GM18507 (cell line): ENCODE results near the gene VPS13D.
"Not testable (repeated sequence)": the region's sequence is repeated elsewhere in the genome, so short reads cannot be mapped to it uniquely, and the experiment has no call there.

Experiments
- DNase-seq: peaks from one replicate; pipeline ENCODE4 v3.0.0; 2011; ENCODE audit warnings: low read depth; ENCODE audit not compliant: insufficient read length; ENCODE audit errors: extremely low spot score
- FAIRE-seq: peaks from 2 replicates; lab custom pipeline; 2011; peaks lifted over from hg19 to GRCh38; lab: Jason Lieb, UNC

VPS13D gene

DNA sequence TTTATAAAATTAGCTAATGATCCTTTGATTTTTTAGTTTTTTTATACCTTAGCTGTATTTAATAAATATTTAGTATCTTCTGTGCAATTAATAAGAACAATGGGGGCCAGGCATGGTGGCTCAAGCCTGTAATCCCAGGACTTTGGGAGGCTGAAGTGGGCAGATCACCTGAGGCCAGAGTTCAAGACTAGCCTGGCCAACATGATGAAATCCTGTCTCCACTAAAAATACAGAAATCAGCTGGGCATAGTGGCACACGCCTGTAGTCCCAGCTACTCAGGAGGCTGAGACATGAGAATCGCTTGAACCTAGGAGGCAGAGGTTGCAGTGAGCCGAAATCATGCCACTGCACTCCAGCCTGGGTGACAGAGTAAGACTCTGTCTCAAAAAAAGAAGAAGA lies 241.1 kb downstream of the VPS13D start:
- FAIRE-seq = not testable (repeated sequence)

GRCh38 chr1:12472156-12472797 lies 242.4 kb downstream of the VPS13D start:
- DNase-seq = no peak
- no peak for FAIRE-seq

More for the DNA sequence above, 241.1 kb downstream of the VPS13D start:
- DNase-seq = not testable (repeated sequence)

DNA sequence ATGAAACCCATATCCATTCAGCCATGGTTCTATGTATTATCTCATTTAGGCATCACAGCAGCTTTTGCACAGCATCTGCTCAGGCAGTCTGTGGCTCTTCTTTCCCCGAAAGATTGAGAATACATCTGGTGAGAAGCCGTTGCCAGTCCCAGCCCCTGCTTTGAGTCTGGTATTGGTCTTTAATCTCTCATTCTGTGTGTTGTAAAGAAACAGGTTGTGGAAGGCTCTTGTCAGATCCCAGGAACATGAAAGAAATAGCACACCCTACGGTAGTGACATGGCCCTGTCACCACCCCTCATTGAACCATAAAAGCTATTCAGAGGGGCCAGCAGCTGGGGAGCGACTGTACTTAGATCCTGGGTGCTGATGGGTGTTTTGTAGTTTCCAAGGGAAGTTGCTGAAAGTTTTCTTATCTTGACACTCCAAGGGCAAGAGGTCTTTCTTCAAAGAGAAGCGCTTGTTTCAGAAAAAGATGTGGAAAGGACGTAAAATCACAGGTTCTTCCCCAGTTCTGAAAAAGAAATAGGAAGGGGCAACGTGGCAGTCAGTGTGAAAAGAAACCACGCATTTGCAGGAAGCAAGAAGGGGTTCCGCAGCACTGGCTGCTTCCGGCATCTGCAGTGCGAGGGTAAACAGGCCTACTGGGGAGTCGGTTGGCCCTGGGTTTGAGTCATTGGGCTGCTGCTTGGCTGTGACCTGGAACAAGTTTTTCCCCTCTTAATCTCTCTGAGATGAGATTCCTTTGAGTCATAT lies 243.1 kb downstream of the VPS13D start:
- peak; percentile 14 for DNase-seq
- peak; percentile 75 for FAIRE-seq

GRCh38 chr1:12473596-12474362 lies 243.9 kb downstream of the VPS13D start:
- FAIRE-seq (no peak), DNase-seq (no peak)

GRCh38 chr1:12475101-12475500 lies 245.3 kb downstream of the VPS13D start:
- no peak for FAIRE-seq
- DNase-seq = no peak

GRCh38 chr1:12475530-12475934 lies 245.7 kb downstream of the VPS13D start:
- FAIRE-seq (peak; percentile 21), DNase-seq (no peak)

DNA sequence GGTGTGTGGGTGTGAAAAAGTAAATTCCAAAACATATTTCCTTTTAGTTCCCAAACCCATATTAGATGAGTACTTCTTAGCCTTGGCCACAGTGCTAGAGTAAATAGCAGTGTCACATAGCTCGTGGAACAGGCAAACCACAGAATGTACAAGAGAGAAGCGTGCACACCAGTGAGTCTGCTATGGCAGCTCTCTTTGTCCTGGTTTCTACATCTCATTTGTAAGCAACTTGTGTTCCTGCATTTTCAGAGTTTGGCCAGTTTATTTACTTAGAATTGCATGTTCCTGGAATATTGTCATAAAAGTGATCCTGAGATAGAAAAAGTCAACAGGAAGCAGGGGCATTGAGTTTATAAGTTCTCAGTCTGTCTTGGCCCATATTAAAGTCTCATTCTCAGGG lies 246.1 kb downstream of the VPS13D start:
- no peak for DNase-seq
- no peak for FAIRE-seq

DNA sequence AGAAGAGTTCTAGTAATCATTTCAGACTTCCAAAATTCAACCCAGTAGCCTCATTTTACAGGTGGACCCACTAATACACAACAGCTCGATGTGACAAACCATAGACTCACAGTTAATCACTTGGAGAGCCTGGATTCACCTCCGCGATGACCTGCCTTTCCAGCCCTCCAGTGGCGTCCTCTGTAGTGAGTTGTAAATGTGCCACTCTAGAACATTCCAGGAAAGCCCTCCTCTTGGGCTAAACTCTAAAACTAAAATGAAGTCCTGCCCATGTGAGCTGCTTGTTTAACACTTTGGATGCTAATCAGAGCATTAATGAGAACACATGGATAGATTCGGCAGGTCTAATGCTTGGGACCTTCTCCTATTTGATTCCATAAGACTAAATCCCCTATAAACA lies 247.5 kb downstream of the VPS13D start:
- no peak for DNase-seq
- no peak for FAIRE-seq

GRCh38 chr1:12477936-12478611 lies 248.2 kb downstream of the VPS13D start:
- DNase-seq = no peak
- FAIRE-seq = no peak

DNA sequence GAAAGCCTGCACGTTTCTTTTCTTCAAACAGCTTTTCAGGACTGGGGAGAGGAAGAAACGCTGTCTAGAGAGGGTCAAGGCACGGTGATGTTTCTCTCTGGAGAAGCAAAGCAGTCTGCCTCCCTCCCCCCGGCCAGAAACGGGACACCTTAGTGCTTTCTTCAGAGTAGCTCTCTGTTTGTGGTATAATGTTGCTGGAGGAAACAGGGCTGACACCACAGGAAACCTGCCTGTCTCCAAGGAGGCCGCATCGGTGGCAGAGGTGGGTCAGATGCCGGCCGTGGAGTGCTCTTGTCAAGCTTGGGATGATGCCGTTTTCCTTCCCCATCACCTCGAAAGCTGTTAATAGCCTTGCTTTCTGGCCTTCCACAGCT lies 248.8 kb downstream of the VPS13D start:
- FAIRE-seq (no peak), DNase-seq (no peak)

GRCh38 chr1:12479311-12479710 lies 249.5 kb downstream of the VPS13D start:
- no peak for FAIRE-seq

DNA sequence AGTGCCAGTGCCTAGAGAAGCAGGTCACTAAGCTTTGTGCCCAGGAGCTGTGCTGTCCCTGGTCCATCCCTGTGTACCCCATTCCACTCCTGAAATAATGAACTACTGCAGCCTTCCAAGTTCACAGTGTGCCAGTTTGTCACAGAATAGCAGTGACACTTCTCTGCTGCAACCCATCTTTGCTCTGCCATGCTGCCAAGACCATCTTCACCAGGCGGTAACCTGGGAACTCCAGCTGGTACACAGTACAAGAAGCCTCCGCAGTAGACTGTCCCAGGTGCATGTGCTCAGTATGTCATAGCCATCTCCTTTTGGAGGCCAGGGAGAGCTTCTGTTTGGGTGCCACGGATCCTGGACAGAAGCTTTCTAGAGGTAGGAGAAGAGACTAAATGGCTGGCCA lies 250.2 kb downstream of the VPS13D start:
- no peak for DNase-seq
- FAIRE-seq = no peak

More at GRCh38 chr1:12479311-12479710, 249.5 kb downstream of the VPS13D start:
- DNase-seq = no peak

DNA sequence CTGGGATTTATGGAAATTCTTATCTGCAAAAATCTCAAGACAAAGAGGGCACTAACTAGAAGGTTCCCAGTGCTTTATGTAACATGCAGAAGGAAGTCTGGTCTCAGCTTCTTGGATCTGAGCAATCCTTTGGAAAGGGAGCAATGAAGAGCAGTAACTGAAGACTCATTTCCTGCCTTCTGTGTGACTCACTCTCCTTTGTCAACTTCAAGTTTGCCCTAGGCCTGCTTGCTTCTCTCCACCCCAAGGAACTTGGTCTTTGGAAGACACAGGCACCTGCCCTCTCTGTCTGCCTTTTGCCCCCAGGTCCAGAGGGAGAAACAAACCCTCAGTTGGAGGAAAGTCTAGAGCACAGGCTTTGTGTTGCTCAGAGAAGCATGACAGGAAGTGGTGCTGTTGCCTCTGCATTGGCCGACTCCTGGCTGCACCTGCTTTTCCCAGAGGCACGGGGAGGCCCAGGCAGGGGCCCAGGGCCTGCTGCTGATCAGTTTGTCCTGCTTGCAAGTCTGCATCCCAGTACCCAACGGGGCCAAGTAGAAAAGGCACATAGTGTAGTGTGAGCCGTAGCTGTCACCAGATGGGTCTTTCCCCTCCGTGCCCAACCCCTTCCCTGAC lies 251.0 kb downstream of the VPS13D start:
- DNase-seq = peak; percentile 18
- peak; percentile 73 for FAIRE-seq

DNA sequence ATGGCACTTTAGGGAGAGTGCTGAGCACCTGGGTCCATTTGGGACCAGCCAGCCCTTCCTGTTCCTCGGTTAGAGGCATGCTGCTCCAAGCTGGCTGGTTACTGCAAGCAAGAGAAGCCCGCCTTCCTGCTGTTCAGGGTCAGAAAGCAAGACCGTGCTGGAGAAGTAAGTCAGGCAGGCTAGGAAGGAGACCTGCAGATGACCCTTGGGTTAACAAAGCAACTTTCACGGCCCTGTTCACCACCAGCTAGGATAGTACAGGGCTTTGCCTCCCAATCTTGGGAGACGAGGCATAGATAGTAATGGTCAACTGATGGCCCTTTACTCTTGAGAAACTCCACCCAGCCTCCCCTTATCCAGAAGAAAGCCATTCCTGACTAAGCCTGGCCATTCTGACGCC lies 252.1 kb downstream of the VPS13D start:
- DNase-seq = no peak
- FAIRE-seq = no peak

DNA sequence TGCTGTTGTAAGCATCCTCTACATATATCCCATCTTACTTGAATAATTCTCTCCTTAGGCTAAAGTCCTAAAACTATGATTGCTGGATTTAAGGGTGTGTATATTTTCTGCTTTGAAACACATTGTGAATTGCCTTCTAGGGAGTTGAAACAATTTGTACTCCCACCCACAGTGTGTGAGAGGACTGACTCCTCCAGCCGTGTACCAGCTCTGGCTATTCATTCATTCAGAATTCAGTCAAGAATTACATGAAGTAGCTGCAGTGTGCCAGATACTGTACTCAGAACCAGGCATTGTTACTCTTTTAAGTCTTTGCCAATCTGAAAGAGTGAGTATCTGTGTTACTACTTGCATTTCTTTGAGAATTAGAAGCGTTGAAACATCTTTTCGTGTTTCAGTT lies 253.2 kb downstream of the VPS13D start:
- FAIRE-seq (no peak), DNase-seq (no peak)

DNA sequence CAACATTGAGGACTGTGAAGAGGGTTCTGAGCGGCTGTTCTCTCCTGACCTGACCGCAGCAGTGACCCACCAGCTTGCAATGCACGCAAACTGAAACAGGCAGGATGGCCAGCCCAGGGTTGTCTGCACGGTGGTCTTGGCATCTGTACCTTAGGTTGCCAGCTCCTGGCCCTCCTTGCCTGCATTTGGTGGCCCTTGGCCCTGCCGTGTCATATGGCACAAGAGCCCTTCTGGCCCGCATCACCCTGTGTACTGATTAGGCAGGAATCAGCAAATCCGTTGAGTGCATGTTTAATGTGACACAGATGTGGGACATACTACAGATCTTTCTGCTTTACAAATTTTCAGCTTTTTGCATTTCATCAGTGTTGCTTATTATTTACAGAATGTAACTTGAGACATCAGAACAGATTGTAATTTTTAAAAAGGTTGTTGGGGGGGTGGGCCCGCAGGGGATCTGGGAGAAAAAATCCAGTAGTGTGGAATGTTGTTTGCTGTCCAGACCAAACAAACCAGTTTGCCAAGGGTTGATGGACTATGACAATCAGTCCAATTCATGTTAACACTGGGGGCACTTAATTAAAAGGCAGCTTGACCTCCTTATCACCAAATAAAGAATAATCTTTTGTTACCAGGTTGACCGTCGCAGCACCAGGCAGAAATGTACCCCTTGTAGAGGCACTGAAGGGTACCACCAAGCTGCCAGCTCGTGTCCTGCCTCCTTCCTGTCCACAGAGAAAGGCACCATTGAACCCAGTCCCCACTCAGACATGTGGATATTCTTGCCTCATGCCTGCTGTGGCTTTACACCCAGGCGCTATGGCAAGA lies 255.6 kb downstream of the VPS13D start:
- FAIRE-seq (no peak), DNase-seq (no peak)

DNA sequence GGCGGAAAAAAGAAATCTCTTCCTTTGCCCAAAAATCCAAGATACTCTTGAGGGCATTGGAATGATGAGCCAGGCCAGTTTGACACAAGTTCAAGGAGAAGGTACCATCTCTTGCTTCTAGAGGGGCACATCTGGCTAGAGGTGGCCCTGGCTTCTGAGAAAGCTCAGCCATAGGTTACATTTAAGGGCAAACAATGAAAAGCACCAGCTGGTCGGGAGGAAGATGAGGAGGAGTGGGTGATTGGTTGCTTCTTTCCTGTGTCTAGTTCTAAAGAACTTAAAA lies 256.2 kb downstream of the VPS13D start:
- no peak for DNase-seq

DNA sequence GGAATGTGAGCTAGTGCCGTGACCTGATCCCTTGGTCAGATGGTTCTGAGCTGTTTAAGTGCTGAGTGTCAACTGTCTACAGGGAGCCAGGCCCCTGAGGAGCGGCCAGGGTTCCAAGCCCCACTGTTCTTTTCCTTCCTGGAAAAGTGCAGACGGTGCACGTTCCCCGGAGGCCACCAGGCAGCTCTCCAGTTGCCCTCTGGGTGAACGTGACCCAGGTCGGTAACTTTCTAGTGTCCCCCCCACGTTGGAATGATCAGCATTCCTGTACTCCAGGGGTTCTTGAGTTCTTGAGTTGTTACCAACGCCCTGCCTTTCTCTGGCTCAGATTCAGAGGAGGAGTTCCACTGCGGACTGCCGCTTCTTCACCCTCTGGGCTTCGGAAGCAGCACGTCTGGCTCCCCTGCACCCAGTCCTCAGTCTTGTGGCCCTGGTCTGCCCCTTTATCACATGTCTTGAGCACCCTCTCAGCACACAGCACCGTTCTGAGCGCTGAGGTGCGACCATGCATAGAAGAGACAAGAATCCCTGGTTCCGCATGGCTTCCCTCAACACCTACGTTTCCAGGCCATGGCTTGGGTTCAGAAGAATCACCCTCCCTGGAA lies 256.7 kb downstream of the VPS13D start:
- DNase-seq = no peak
- FAIRE-seq = no peak

More for the DNA sequence above, 256.2 kb downstream of the VPS13D start:
- no peak for FAIRE-seq

- DNase-seq (no peak), FAIRE-seq (no peak)
Measured at GRCh38 chr1:12487520-12487919, 257.7 kb downstream of the VPS13D start.
